HepG2 (cell line): Measurements from ENCODE around the gene SCRT2. TPM values are rescaled to one million over a fixed set of nuclear protein-coding genes. Genes with fewer than 3 reads are reported as not detected.

Experiments used
- CC2D1A ChIP-seq: sonication (generic); formaldehyde crosslinking; IDR thresholded peaks from 2 replicates; pipeline ENCODE4 v1.8.1; 2023; ENCODE audit warnings: mild to moderate bottlenecking, missing genetic modification reagents
- HHEX ChIP-seq: IDR thresholded peaks from 2 replicates; pipeline ENCODE4 v1.6.1; 2016; ENCODE audit warnings: control low read depth
- HIVEP1 ChIP-seq: sonication (generic); formaldehyde crosslinking; IDR thresholded peaks from 2 replicates; pipeline ENCODE4 v1.4.0; 2020; ENCODE audit warnings: mild to moderate bottlenecking, missing genetic modification reagents
- ISL2 ChIP-seq: sonication (generic); formaldehyde crosslinking; IDR thresholded peaks from 2 replicates; pipeline ENCODE4 v1.5.0; 2020; ENCODE audit warnings: missing genetic modification reagents
- MLLT10 ChIP-seq: sonication (generic); formaldehyde crosslinking; IDR thresholded peaks from 2 replicates; pipeline ENCODE4 v1.4.0; 2020; ENCODE audit warnings: missing genetic modification reagents
- PRPF4 ChIP-seq: fragments of 200-400 bp; formaldehyde crosslinking; IDR thresholded peaks from 2 replicates; pipeline ENCODE4 v1.6.1; 2016; ENCODE audit warnings: low read length, low read depth; ENCODE audit not compliant: poor library complexity, severe bottlenecking
- SOX13 ChIP-seq, 3 experiments: fragments of 450-650 bp in 1 of 3; sonication (generic) in 1 of 3; formaldehyde crosslinking in 1 of 3; IDR thresholded peaks in 2 of 3; conservative IDR thresholded peaks in 1 of 3; 2 replicates each; pipeline versions ENCODE4 v1.5.0 to v1.6.1; 2016 to 2020; ENCODE audit warnings: antibody characterized with exemption in 1 of 3, mild to moderate bottlenecking in 1 of 3, missing compliant biosample characterization in 1 of 3, missing genetic modification reagents in 1 of 3, moderate library complexity in 1 of 3
- SPEN ChIP-seq: sonication (generic); formaldehyde crosslinking; IDR thresholded peaks from 2 replicates; pipeline ENCODE4 v1.5.1; 2020; ENCODE audit warnings: low read depth, mild to moderate bottlenecking, missing genetic modification reagents
- ZBTB38 ChIP-seq: sonication (generic); formaldehyde crosslinking; IDR thresholded peaks from 2 replicates; pipeline ENCODE4 v1.5.1; 2020; ENCODE audit warnings: mild to moderate bottlenecking, missing genetic modification reagents
- ZNF260 ChIP-seq: sonication (generic); formaldehyde crosslinking; IDR thresholded peaks from 2 replicates; pipeline ENCODE4 v1.4.0; 2020; ENCODE audit warnings: missing genetic modification reagents, low read depth, mild to moderate bottlenecking, borderline replicate concordance
- ZNF317 ChIP-seq: sonication (generic); formaldehyde crosslinking; IDR thresholded peaks from 2 replicates; pipeline ENCODE4 v1.5.0; 2020; ENCODE audit warnings: mild to moderate bottlenecking, missing genetic modification reagents
- ZNF33B ChIP-seq: sonication (generic); formaldehyde crosslinking; IDR thresholded peaks from 2 replicates; pipeline ENCODE4 v1.5.1; 2020; ENCODE audit warnings: mild to moderate bottlenecking, missing genetic modification reagents
- ZNF432 ChIP-seq: sonication (generic); formaldehyde crosslinking; IDR thresholded peaks from 2 replicates; pipeline ENCODE4 v1.5.0; 2020; ENCODE audit warnings: missing genetic modification reagents, mild to moderate bottlenecking, borderline replicate concordance
- ZNF441 ChIP-seq: sonication (generic); formaldehyde crosslinking; IDR thresholded peaks from 2 replicates; pipeline ENCODE4 v1.7.0; 2021; ENCODE audit warnings: missing genetic modification reagents, borderline replicate concordance
- ZNF570 ChIP-seq: sonication (generic); formaldehyde crosslinking; IDR thresholded peaks from 2 replicates; pipeline ENCODE4 v1.4.0; 2020; ENCODE audit warnings: mild to moderate bottlenecking, missing genetic modification reagents, borderline replicate concordance
- ZNF615 ChIP-seq: sonication (generic); formaldehyde crosslinking; IDR thresholded peaks from 2 replicates; pipeline ENCODE4 v1.5.0; 2020; ENCODE audit warnings: mild to moderate bottlenecking, missing genetic modification reagents, borderline replicate concordance
- polyA plus RNA-seq, 8 experiments: library from polyadenylated mRNA; depleted of rRNA in 3 of 8; stranded (reverse) in 7 of 8; unstranded in 1 of 8; fragments of >200 nt; fragmentation: Illumina TruSeq in 4 of 8; extraction: Trizol in 4 of 8; gene quantifications; 2 replicates each; pipeline versions ENCODE4 v1.2.1 to v1.2.3, GENCODE V29; 2011 to 2016; ENCODE audit warnings: low read depth in 4 of 8, missing spikeins in 1 of 8, mixed read lengths in 1 of 8; ENCODE audit not compliant: insufficient read depth in 1 of 8
- total RNA-seq, 5 experiments: library from RNA; depleted of rRNA; stranded (reverse); fragments of >200 nt; fragmentation: Illumina TruSeq; extraction: Trizol; gene quantifications; 2 replicates each; pipeline ENCODE4 v1.2.3, GENCODE V29; 2016; ENCODE audit warnings: low read depth in 1 of 5
- TF ChIP-seq, protein P1 (sequence below): sonication (generic); formaldehyde crosslinking; IDR thresholded peaks from 2 replicates; pipeline ENCODE4 v1.5.1; 2020; ENCODE audit warnings: mild to moderate bottlenecking, missing genetic modification reagents, moderate library complexity
- TF ChIP-seq, protein P2 (sequence below): sonication (generic); formaldehyde crosslinking; IDR thresholded peaks from 2 replicates; pipeline ENCODE4 v1.4.0; 2020; ENCODE audit warnings: mild to moderate bottlenecking, missing genetic modification reagents
- TF ChIP-seq, protein P3 (sequence below): sonication (generic); formaldehyde crosslinking; IDR thresholded peaks from 2 replicates; pipeline ENCODE4 v1.5.1; 2020; ENCODE audit warnings: missing genetic modification reagents, mild to moderate bottlenecking, borderline replicate concordance
- TF ChIP-seq, protein P4 (sequence below): sonication (generic); formaldehyde crosslinking; IDR thresholded peaks from 2 replicates; pipeline ENCODE4 v1.9.0; 2021; ENCODE audit warnings: missing genetic modification reagents, borderline replicate concordance

The SCRT2 gene
- total and polyA plus RNA-seq, 2 of the 13 experiments (the other 11 are each of a cell fraction or from before 2014, with no cell fraction given), result not detected

DNA sequence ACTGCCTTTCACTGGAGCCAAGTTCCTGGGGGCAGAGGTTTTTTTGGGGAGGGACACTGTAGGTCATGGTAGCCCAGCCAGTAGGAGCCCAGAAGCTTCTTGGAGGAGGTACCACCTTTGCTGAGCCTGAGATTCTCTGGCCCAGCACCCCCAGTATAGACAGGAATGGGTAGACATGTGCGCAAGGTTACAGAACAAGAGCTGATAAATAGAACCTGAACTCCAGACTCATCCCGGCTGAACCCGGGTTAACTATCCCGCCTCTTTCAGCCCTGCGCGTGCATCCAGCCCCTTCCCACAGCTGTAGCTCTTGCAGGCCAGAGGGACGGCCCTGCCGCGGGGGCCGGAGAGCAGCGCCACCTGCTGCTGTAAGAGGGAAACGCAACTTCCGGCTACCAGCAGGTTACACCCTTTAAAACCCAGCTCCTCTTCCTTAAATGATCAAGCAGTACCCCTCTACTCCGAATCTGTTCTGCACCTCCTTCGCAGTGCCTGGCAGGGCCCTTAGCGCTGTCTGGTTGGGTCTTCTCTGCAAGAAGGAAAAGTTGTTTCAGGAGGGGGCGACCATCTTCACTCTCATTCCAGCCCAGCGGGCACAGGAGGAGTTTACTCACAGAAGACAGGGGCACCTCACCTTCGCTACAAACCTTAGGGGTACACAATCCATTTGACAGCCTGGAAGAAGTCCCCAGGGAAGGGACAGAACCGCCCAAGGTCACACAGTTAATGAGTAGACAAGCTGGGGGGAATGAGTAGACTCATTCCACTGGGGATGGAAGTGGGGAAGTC, 30.1 kb downstream of the SCRT2 start (continued):
- TF ChIP-seq, protein P1, sequence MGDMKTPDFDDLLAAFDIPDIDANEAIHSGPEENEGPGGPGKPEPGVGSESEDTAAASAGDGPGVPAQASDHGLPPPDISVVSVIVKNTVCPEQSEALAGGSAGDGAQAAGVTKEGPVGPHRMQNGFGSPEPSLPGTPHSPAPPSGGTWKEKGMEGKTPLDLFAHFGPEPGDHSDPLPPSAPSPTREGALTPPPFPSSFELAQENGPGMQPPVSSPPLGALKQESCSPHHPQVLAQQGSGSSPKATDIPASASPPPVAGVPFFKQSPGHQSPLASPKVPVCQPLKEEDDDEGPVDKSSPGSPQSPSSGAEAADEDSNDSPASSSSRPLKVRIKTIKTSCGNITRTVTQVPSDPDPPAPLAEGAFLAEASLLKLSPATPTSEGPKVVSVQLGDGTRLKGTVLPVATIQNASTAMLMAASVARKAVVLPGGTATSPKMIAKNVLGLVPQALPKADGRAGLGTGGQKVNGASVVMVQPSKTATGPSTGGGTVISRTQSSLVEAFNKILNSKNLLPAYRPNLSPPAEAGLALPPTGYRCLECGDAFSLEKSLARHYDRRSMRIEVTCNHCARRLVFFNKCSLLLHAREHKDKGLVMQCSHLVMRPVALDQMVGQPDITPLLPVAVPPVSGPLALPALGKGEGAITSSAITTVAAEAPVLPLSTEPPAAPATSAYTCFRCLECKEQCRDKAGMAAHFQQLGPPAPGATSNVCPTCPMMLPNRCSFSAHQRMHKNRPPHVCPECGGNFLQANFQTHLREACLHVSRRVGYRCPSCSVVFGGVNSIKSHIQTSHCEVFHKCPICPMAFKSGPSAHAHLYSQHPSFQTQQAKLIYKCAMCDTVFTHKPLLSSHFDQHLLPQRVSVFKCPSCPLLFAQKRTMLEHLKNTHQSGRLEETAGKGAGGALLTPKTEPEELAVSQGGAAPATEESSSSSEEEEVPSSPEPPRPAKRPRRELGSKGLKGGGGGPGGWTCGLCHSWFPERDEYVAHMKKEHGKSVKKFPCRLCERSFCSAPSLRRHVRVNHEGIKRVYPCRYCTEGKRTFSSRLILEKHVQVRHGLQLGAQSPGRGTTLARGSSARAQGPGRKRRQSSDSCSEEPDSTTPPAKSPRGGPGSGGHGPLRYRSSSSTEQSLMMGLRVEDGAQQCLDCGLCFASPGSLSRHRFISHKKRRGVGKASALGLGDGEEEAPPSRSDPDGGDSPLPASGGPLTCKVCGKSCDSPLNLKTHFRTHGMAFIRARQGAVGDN, result peak; percentile 94
- peak; percentile 67; the same call in 1 of the 2 replicates for TF ChIP-seq HIVEP1 (CRISPR knock-in tag)
- TF ChIP-seq ZBTB38 (CRISPR knock-in tag), result peak; percentile 83; the same call in 1 of the 2 replicates
- TF ChIP-seq CC2D1A, result no peak
- TF ChIP-seq ZNF441 (CRISPR knock-in tag), result peak; percentile 74; the same call in 1 of the 2 replicates
- no peak for TF ChIP-seq PRPF4
- peak; percentile 59; the same call in 1 of the 2 replicates for TF ChIP-seq SOX13 (IDR thresholded peaks at IDR 0.05)
- TF ChIP-seq SOX13 (CRISPR knock-in tag; conservative IDR thresholded peaks at IDR 0.05 in 1 of 2, IDR thresholded peaks at IDR 0.05 in 1 of 2), result peak in 1 of 2 experiments; percentile 57; a peak in 2 of 4 replicates
- peak; percentile 81; the same call in 1 of the 2 replicates for TF ChIP-seq ZNF33B (CRISPR knock-in tag)
- TF ChIP-seq SPEN, result peak; percentile 76; the same call in 1 of the 2 replicates
- TF ChIP-seq, protein P2, sequence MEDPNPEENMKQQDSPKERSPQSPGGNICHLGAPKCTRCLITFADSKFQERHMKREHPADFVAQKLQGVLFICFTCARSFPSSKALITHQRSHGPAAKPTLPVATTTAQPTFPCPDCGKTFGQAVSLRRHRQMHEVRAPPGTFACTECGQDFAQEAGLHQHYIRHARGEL, result 0 out of 2 replicates have a peak, but pooled peaks have one; percentile 44
- peak; percentile 69 for TF ChIP-seq ISL2 (CRISPR knock-in tag)
- no peak for TF ChIP-seq MLLT10 (CRISPR knock-in tag)
- TF ChIP-seq ZNF615 (CRISPR knock-in tag), result no peak
- TF ChIP-seq, protein P3, sequence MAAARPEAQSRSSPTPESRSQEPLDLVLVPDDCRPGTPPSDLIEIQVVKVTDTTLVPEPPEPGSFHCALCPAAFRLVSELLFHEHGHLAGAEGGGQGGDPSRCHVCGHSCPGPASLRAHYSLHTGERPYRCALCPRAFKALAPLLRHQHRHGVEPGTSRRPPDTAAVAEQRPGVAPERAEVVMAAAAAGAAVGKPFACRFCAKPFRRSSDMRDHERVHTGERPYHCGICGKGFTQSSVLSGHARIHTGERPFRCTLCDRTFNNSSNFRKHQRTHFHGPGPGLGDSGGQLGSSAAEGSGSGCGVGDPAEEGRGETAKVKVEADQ (CRISPR knock-in tag), result peak; percentile 86
- peak; percentile 89; the same call in 1 of the 2 replicates for TF ChIP-seq ZNF317 (CRISPR knock-in tag)
- TF ChIP-seq ZNF432 (CRISPR knock-in tag), result no peak
- TF ChIP-seq HHEX, result no peak
- no peak for TF ChIP-seq ZNF260 (CRISPR knock-in tag)
- TF ChIP-seq, protein P4, sequence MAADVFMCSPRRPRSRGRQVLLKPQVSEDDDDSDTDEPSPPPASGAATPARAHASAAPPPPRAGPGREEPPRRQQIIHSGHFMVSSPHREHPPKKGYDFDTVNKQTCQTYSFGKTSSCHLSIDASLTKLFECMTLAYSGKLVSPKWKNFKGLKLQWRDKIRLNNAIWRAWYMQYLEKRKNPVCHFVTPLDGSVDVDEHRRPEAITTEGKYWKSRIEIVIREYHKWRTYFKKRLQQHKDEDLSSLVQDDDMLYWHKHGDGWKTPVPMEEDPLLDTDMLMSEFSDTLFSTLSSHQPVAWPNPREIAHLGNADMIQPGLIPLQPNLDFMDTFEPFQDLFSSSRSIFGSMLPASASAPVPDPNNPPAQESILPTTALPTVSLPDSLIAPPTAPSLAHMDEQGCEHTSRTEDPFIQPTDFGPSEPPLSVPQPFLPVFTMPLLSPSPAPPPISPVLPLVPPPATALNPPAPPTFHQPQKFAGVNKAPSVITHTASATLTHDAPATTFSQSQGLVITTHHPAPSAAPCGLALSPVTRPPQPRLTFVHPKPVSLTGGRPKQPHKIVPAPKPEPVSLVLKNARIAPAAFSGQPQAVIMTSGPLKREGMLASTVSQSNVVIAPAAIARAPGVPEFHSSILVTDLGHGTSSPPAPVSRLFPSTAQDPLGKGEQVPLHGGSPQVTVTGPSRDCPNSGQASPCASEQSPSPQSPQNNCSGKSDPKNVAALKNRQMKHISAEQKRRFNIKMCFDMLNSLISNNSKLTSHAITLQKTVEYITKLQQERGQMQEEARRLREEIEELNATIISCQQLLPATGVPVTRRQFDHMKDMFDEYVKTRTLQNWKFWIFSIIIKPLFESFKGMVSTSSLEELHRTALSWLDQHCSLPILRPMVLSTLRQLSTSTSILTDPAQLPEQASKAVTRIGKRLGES (CRISPR knock-in tag), result no peak
- TF ChIP-seq ZNF570 (CRISPR knock-in tag), result no peak
